CD4-positive, alpha-beta memory T cell (primary cell): ENCODE measurements around the gene ADRB2. TPM values are rescaled to one million over a fixed set of nuclear protein-coding genes. Genes with fewer than 3 reads are reported as not detected.

ENCODE experiments used
- CTCF ChIA-PET: fragments of 350-600 bp; sonication (Branson Sonifier 250); formaldehyde crosslinking; loops from one replicate; lab custom pipeline; 2021; ENCODE audit warnings: inconsistent platforms; ENCODE audit not compliant: partially characterized antibody; lab: Charles Lee
- POLR2A ChIA-PET: fragments of 350-600 bp; sonication (Branson Sonifier 250); formaldehyde crosslinking; loops from one replicate; lab custom pipeline; 2021; ENCODE audit not compliant: partially characterized antibody; lab: Charles Lee
- DNase-seq, 5 donors: peaks; one replicate each; pipeline versions ENCODE4 v3.0.0 to v3.0.0-alpha.2; 2020 to 2022; ENCODE audit warnings: mixed read lengths in 1 of 5
- H3K27ac ChIP-seq: one replicate; pipeline ENCODE4 v1.7.0; 2013; ENCODE audit warnings: low read depth, low read length
- H3K27me3 ChIP-seq: 2 replicates; pipeline ENCODE4 v1.7.0; 2013; ENCODE audit warnings: mild to moderate bottlenecking, low read length, moderate library complexity; ENCODE audit not compliant: insufficient read depth
- H3K36me3 ChIP-seq: 2 replicates; pipeline ENCODE4 v1.7.0; 2013; ENCODE audit warnings: mild to moderate bottlenecking, low read length, moderate library complexity; ENCODE audit not compliant: insufficient read depth
- H3K4me1 ChIP-seq: 2 replicates; pipeline ENCODE4 v1.7.0; 2013; ENCODE audit warnings: mild to moderate bottlenecking, low read length, moderate library complexity; ENCODE audit not compliant: insufficient read depth
- H3K4me3 ChIP-seq, 2 donors: one replicate each; pipeline ENCODE4 v1.7.0; 2013; ENCODE audit warnings: low read length in 2 of 2, mild to moderate bottlenecking in 1 of 2
- H3K9me3 ChIP-seq, 2 donors: one replicate each; pipeline ENCODE4 v1.7.0; 2013; ENCODE audit warnings: low read length in 2 of 2, control low read depth in 1 of 2; ENCODE audit not compliant: control insufficient read depth in 1 of 2
- H3K27ac Mint-ChIP-seq, 7 donors: one replicate each; pipeline ENCODE4 v1.8.0; 2020 to 2021; ENCODE audit warnings: mixed read lengths in 7 of 7, mild to moderate bottlenecking in 6 of 7, inconsistent platforms in 3 of 7, moderate library complexity in 3 of 7
- H3K27me3 Mint-ChIP-seq, 2 donors: one replicate each; pipeline ENCODE4 v1.8.0; 2020 to 2021; ENCODE audit warnings: mixed read lengths in 2 of 2
- H3K36me3 Mint-ChIP-seq, 2 donors: one replicate each; pipeline ENCODE4 v1.8.0; 2020 to 2021; ENCODE audit warnings: mixed read lengths in 2 of 2, inconsistent platforms in 1 of 2, mild to moderate bottlenecking in 1 of 2
- H3K4me1 Mint-ChIP-seq, 4 donors: one replicate each; pipeline ENCODE4 v1.8.0; 2020 to 2021; ENCODE audit warnings: mixed read lengths in 4 of 4, mild to moderate bottlenecking in 1 of 4
- H3K4me3 Mint-ChIP-seq, 8 donors: one replicate each; pipeline ENCODE4 v1.8.0; 2020 to 2021; ENCODE audit warnings: mixed read lengths in 8 of 8, mild to moderate bottlenecking in 7 of 8, moderate library complexity in 6 of 8, inconsistent platforms in 3 of 8
- H3K9me3 Mint-ChIP-seq, 8 donors: one replicate each; pipeline ENCODE4 v1.8.0; 2020 to 2021; ENCODE audit warnings: mixed read lengths in 8 of 8, mild to moderate bottlenecking in 5 of 8, inconsistent platforms in 3 of 8, moderate library complexity in 1 of 8
- intact Hi-C: fragments of 100-400 bp; cut with micrococcal nuclease; formaldehyde crosslinking; loops from one replicate; pipeline ENCODE4 v1.15.1; 2023
- polyA plus RNA-seq, 2 donors: library from polyadenylated mRNA; unstranded; fragments of 300-500 nt; fragmentation: Illumina TruSeq; gene quantifications; one replicate each; pipeline ENCODE4 v1.2.3, GENCODE V29; 2021
- total RNA-seq, 2 experiments: library from RNA; stranded (reverse); gene quantifications; one replicate each; pipeline ENCODE4 v1.2.3, GENCODE V29; 2021

Gene ADRB2
- total and polyA plus RNA-seq, 4 experiments from 2014 or later, result 3.6 to 6.1 (median 5.4) TPM

DNA sequence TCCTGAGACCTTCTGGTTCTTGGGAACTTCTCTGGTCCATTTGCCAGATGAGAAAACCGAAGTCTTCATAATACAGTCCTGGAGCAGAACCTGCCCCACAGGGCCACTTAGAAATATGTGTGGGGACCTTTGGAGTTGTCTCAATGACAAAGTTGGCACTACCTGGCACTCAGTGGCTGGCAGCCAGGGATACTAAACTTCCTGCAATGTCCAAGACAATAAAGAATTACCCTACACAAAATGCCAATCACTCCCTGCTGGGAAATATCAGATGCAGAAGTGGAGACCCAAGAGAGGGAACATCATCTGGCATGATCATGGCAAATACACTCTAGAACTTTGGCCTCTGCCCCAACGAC, 29.6 kb downstream of the ADRB2 start:
- Histone ChIP-seq H3K4me1 (peaks cover 56% of the 10 kb centered on the region), H3K27me3 (no peaks in the 10 kb centered on the region), H3K27ac (peak overlapping the region; percentile 30), H3K36me3 (no peaks in the 10 kb centered on the region), H3K9me3 (no peaks in the 10 kb centered on the region), H3K4me3 (no peak overlapping the region)
- H3K36me3 Mint-ChIP-seq, result no peaks in the 10 kb centered on the region
- CTCF ChIA-PET, result no interaction called here
- peak overlapping the region; percentile 68 to 92 (median 82) for H3K27ac Mint-ChIP-seq
- DNase-seq, result no peak
- H3K9me3 Mint-ChIP-seq, result peaks cover 0 to 2% (median 0%) of the 10 kb centered on the region in 8 donors
- intact Hi-C loops, result no loop called here
- POLR2A ChIA-PET, result no interaction called here
- peaks cover 0 to 1% of the 10 kb centered on the region in 2 donors for H3K27me3 Mint-ChIP-seq
- peaks cover 27 to 94% (median 62%) of the 10 kb centered on the region in 4 donors for H3K4me1 Mint-ChIP-seq
- peak overlapping the region in 3 of 8 donors; percentile 30 to 78 (median 73) for H3K4me3 Mint-ChIP-seq

- Mint-ChIP-seq H3K9me3 (peaks cover 0 to 2% (median 0%) of the 10 kb centered on the region in 8 donors), H3K4me1 (peaks cover 24 to 94% (median 62%) of the 10 kb centered on the region in 4 donors)
Measured at GRCh38 chr5:148856424-148856823, 30.0 kb downstream of the ADRB2 start.

GRCh38 chr5:148857474-148857873, 31.1 kb downstream of the ADRB2 start:
- H3K9me3 Mint-ChIP-seq, result peaks cover 0 to 2% (median 0%) of the 10 kb centered on the region in 8 donors
- peak overlapping the region in 1 of 8 donors; percentile 5 for H3K4me3 Mint-ChIP-seq
- Histone ChIP-seq H3K36me3 (no peaks in the 10 kb centered on the region), H3K4me1 (peaks cover 47% of the 10 kb centered on the region), H3K4me3 (no peak overlapping the region), H3K27me3 (no peaks in the 10 kb centered on the region), H3K9me3 (no peaks in the 10 kb centered on the region), H3K27ac (no peak overlapping the region)
- intact Hi-C loops, result no loop called here
- no peak for DNase-seq
- POLR2A ChIA-PET, result interaction anchor here (1.1 kb wide), 1 partner anchor 8 kb away, joined by 3 read pairs; no protein-coding TSS in a partner anchor
- H3K27me3 Mint-ChIP-seq, result peaks cover 0 to 1% of the 10 kb centered on the region in 2 donors
- H3K4me1 Mint-ChIP-seq, result peaks cover 22 to 86% (median 59%) of the 10 kb centered on the region in 4 donors
- H3K36me3 Mint-ChIP-seq, result no peaks in the 10 kb centered on the region
- CTCF ChIA-PET, result interaction anchor here (1.4 to 1.5 kb wide), 2 partner anchors 10 to 257 kb away, joined by 3 read pairs; no protein-coding TSS in a partner anchor
- H3K27ac Mint-ChIP-seq, result peak overlapping the region in 4 of 7 donors; percentile 24 to 91 (median 44)

More at GRCh38 chr5:148856424-148856823, 30.0 kb downstream of the ADRB2 start:
- Histone ChIP-seq H3K36me3 (no peaks in the 10 kb centered on the region), H3K9me3 (no peaks in the 10 kb centered on the region), H3K4me1 (peaks cover 52% of the 10 kb centered on the region), H3K27me3 (no peaks in the 10 kb centered on the region), H3K4me3 (no peak overlapping the region), H3K27ac (no peak overlapping the region)
- peaks cover 0 to 1% of the 10 kb centered on the region in 2 donors for H3K27me3 Mint-ChIP-seq
- H3K27ac Mint-ChIP-seq, result peak overlapping the region; percentile 68 to 92 (median 82)
- CTCF ChIA-PET, result interaction anchor here (1.4 kb wide), 1 partner anchor 11 kb away, joined by 3 read pairs; no protein-coding TSS in a partner anchor
- H3K36me3 Mint-ChIP-seq, result no peaks in the 10 kb centered on the region
- POLR2A ChIA-PET, result no interaction called here
- intact Hi-C loops, result no loop called here
- no peak for DNase-seq
- peak overlapping the region in 2 of 8 donors; percentile 73 to 78 for H3K4me3 Mint-ChIP-seq

GRCh38 chr5:148858106-148858505, 31.7 kb downstream of the ADRB2 start:
- Mint-ChIP-seq H3K9me3 (peaks cover 0 to 2% (median 0%) of the 10 kb centered on the region in 8 donors), H3K36me3 (no peaks in the 10 kb centered on the region), H3K4me3 (no peak overlapping the region), H3K27me3 (peaks cover 0 to 1% of the 10 kb centered on the region in 2 donors), H3K27ac (peak overlapping the region in 2 of 7 donors; percentile 21 to 91), H3K4me1 (peaks cover 22 to 81% (median 56%) of the 10 kb centered on the region in 4 donors)
- H3K27ac ChIP-seq, result no peak overlapping the region
- ChIA-PET POLR2A (interaction anchor here (1.1 kb wide), 1 partner anchor 9 kb away, joined by 3 read pairs; no protein-coding TSS in a partner anchor), CTCF (interaction anchor here (0.9 to 1.5 kb wide), 2 partner anchors 37 to 257 kb away, joined by 3 read pairs; no protein-coding TSS in a partner anchor)
- H3K27me3 ChIP-seq, result no peaks in the 10 kb centered on the region
- no peak for DNase-seq
- H3K4me3 ChIP-seq, result no peak overlapping the region
- H3K4me1 ChIP-seq, result peaks cover 46% of the 10 kb centered on the region
- intact Hi-C loops, result no loop called here
- no peaks in the 10 kb centered on the region for H3K36me3 ChIP-seq
- H3K9me3 ChIP-seq, result no peaks in the 10 kb centered on the region

- CTCF ChIA-PET, result interaction anchor here (0.9 to 1.5 kb wide), 2 partner anchors 38 to 256 kb away, joined by 3 read pairs; no protein-coding TSS in a partner anchor
- H3K27ac ChIP-seq, result no peak overlapping the region
- H3K9me3 Mint-ChIP-seq, result peaks cover 0 to 2% (median 0%) of the 10 kb centered on the region in 8 donors
- H3K27me3 ChIP-seq, result no peaks in the 10 kb centered on the region
- no peak overlapping the region for H3K4me3 ChIP-seq
- H3K27ac Mint-ChIP-seq, result peak overlapping the region in 1 of 7 donors; percentile 91
- peaks cover 22 to 77% (median 54%) of the 10 kb centered on the region in 4 donors for H3K4me1 Mint-ChIP-seq
- no peak overlapping the region for H3K4me3 Mint-ChIP-seq
- H3K9me3 ChIP-seq, result no peaks in the 10 kb centered on the region
- peaks cover 42% of the 10 kb centered on the region for H3K4me1 ChIP-seq
- intact Hi-C loops, result no loop called here
- H3K27me3 Mint-ChIP-seq, result peaks cover 0 to 1% of the 10 kb centered on the region in 2 donors
- no peaks in the 10 kb centered on the region for H3K36me3 ChIP-seq
- POLR2A ChIA-PET, result interaction anchor here (1.1 kb wide), 1 partner anchor 9 kb away, joined by 3 read pairs; no protein-coding TSS in a partner anchor
- no peak for DNase-seq
- no peaks in the 10 kb centered on the region for H3K36me3 Mint-ChIP-seq
Measured at GRCh38 chr5:148858547-148858946, 32.1 kb downstream of the ADRB2 start.

DNA sequence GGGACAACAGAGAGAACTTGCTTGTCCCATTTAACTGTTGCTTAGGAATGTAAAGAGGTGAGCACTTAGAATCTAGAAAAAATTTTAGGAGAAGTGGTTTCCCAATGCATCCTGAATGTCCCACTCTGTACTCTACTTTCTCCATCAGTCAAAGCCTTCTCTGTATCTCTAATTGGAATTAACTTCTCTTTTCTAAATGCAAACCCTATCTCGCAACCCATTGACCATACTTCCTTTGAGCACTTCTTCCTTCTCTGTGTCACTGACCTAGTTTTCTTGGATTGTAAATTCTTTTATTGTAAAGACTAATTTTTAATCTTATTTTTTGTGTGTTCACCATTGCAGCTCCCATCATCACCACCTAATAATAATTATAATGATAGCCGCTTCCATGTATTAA, 33.3 kb downstream of the ADRB2 start:
- H3K9me3 ChIP-seq, result no peaks in the 10 kb centered on the region
- intact Hi-C loops, result no loop called here
- no peaks in the 10 kb centered on the region for H3K36me3 Mint-ChIP-seq
- POLR2A ChIA-PET, result no interaction called here
- no peaks in the 10 kb centered on the region for H3K36me3 ChIP-seq
- CTCF ChIA-PET, result interaction anchor here (1.2 to 1.3 kb wide), 2 partner anchors 17 to 128 kb away, joined by 3 to 4 read pairs; no protein-coding TSS in a partner anchor
- no peak overlapping the region for H3K27ac ChIP-seq
- H3K4me1 ChIP-seq, result peaks cover 32% of the 10 kb centered on the region
- peaks cover 0 to 2% (median 0%) of the 10 kb centered on the region in 8 donors for H3K9me3 Mint-ChIP-seq
- H3K4me3 Mint-ChIP-seq, result peak overlapping the region in 2 of 8 donors; percentile 7 to 55
- no peak for DNase-seq
- peaks cover 0 to 1% of the 10 kb centered on the region in 2 donors for H3K27me3 Mint-ChIP-seq
- H3K27me3 ChIP-seq, result no peaks in the 10 kb centered on the region
- peaks cover 14 to 65% (median 44%) of the 10 kb centered on the region in 4 donors for H3K4me1 Mint-ChIP-seq
- H3K27ac Mint-ChIP-seq, result peak overlapping the region in 1 of 7 donors; percentile 91
- no peak overlapping the region for H3K4me3 ChIP-seq

GRCh38 chr5:148860599-148860998, 34.2 kb downstream of the ADRB2 start:
- POLR2A ChIA-PET, result no interaction called here
- Mint-ChIP-seq H3K9me3 (peaks cover 0 to 2% (median 0%) of the 10 kb centered on the region in 8 donors), H3K27me3 (peaks cover 0 to 1% of the 10 kb centered on the region in 2 donors), H3K4me1 (peaks cover 11 to 56% (median 39%) of the 10 kb centered on the region in 4 donors), H3K4me3 (no peak overlapping the region), H3K27ac (peak overlapping the region in 1 of 7 donors; percentile 49), H3K36me3 (no peaks in the 10 kb centered on the region)
- Histone ChIP-seq H3K36me3 (no peaks in the 10 kb centered on the region), H3K27ac (no peak overlapping the region), H3K27me3 (no peaks in the 10 kb centered on the region), H3K4me1 (peaks cover 23% of the 10 kb centered on the region), H3K9me3 (no peaks in the 10 kb centered on the region), H3K4me3 (no peak overlapping the region)
- intact Hi-C loops, result no loop called here
- no peak for DNase-seq
- CTCF ChIA-PET, result interaction anchor here (1.2 to 1.3 kb wide), 2 partner anchors 16 to 128 kb away, joined by 3 to 4 read pairs; no protein-coding TSS in a partner anchor
